Vagina (tissue), 2 donors: ENCODE results near the gene APOL3.
"Not testable (repeated sequence)": the region's sequence is repeated elsewhere in the genome, so short reads cannot be mapped to it uniquely, and the experiment has no call there.

Experiments used
- CTCF ChIP-seq, 3 experiments: fragments of 450-650 bp in 2 of 3; fragments of 200-600 bp in 1 of 3; sonication (generic) in 1 of 3; IDR thresholded peaks; one replicate each; pipeline ENCODE4 v1.5.1; 2017 to 2019; ENCODE audit warnings: antibody characterized with exemption in 3 of 3, mild to moderate bottlenecking in 2 of 3, moderate library complexity in 2 of 3
- POLR2A ChIP-seq, 2 donors: fragments of 450-650 bp; IDR thresholded peaks; one replicate each; pipeline ENCODE4 v1.6.1; 2017; ENCODE audit warnings: antibody characterized with exemption in 2 of 2, mild to moderate bottlenecking in 2 of 2, moderate library complexity in 2 of 2
- POLR2AphosphoS5 ChIP-seq, 2 donors: sonication (generic); formaldehyde crosslinking; IDR thresholded peaks; one replicate each; pipeline ENCODE4 v1.9.0; 2017; ENCODE audit warnings: antibody characterized with exemption in 2 of 2, mild to moderate bottlenecking in 2 of 2, low read depth in 1 of 2; ENCODE audit not compliant: insufficient read depth in 1 of 2

GRCh38 chr22:36203441-36203840 lies 42.9 kb upstream of the APOL3 start:
- not testable (repeated sequence) for TF ChIP-seq CTCF, POLR2A (IDR thresholded peaks at IDR 0.05)
- TF ChIP-seq POLR2AphosphoS5 (IDR thresholded peaks at IDR 0.05; ENCODE audit: insufficient read depth in 1 of 2, low read depth in 1 of 2): peak in 1 of 2 donors; percentile 50
